K562 (cell line): Measurements from ENCODE around the gene SLC30A9. TPM values are rescaled to one million over a fixed set of nuclear protein-coding genes. Genes with fewer than 3 reads are reported as not detected.

Experiments
- ARID1B ChIP-seq: fragments of 450-650 bp; IDR thresholded peaks from 2 replicates; pipeline ENCODE4 v1.6.1; 2016; ENCODE audit warnings: antibody characterized with exemption, mild to moderate bottlenecking, inconsistent platforms
- C11orf30 ChIP-seq: fragments of 450-650 bp; IDR thresholded peaks from 2 replicates; pipeline ENCODE4 v1.6.1; 2016; ENCODE audit warnings: low read depth, mild to moderate bottlenecking
- FOXA3 ChIP-seq, 2 experiments: fragments of 450-650 bp in 1 of 2; sonication (generic) in 1 of 2; formaldehyde crosslinking; IDR thresholded peaks in 1 of 2; conservative IDR thresholded peaks in 1 of 2; 2 replicates each; pipeline versions ENCODE4 v1.4.0 to v1.8.0; 2020 to 2022; ENCODE audit warnings: mild to moderate bottlenecking in 2 of 2, missing genetic modification reagents in 1 of 2
- GABPB1 ChIP-seq: sonication (generic); formaldehyde crosslinking; IDR thresholded peaks from 2 replicates; pipeline ENCODE4 v1.8.0; 2022; ENCODE audit warnings: mild to moderate bottlenecking, missing genetic modification reagents
- HCFC1 ChIP-seq: IDR thresholded peaks from 2 replicates; pipeline ENCODE4 v1.6.1; 2012; ENCODE audit warnings: low read depth, low read length, improper control_type of control experiment
- KDM1A ChIP-seq, 2 experiments: fragments of 450-650 bp; IDR thresholded peaks; 2 replicates each; pipeline ENCODE4 v1.6.1; 2016; ENCODE audit warnings: mild to moderate bottlenecking in 2 of 2
- NR2C1 ChIP-seq, 2 experiments: fragments of 450-650 bp; IDR thresholded peaks; 2 replicates each; pipeline ENCODE4 v1.6.1; 2017; ENCODE audit warnings: mild to moderate bottlenecking in 2 of 2, antibody characterized with exemption in 1 of 2, inconsistent platforms in 1 of 2, missing compliant biosample characterization in 1 of 2, missing genetic modification characterization in 1 of 2
- NR2C2 ChIP-seq, 2 experiments: fragments of 200-800 bp in 1 of 2; sonication (Bioruptor generic) in 1 of 2; sonication (generic) in 1 of 2; formaldehyde crosslinking in 1 of 2; IDR thresholded peaks; 2 replicates each; pipeline versions ENCODE4 v1.6.1 to v1.8.0; 2016 to 2022; ENCODE audit warnings: mild to moderate bottlenecking in 1 of 2, missing compliant biosample characterization in 1 of 2, missing genetic modification characterization in 1 of 2, missing genetic modification reagents in 1 of 2
- PHB ChIP-seq: fragments of 250-450 bp; sonication (Bioruptor Pico); IDR thresholded peaks from 2 replicates; pipeline ENCODE4 v1.5.0; 2021
- PURB ChIP-seq: sonication (generic); formaldehyde crosslinking; IDR thresholded peaks from 2 replicates; pipeline ENCODE4 v1.9.0; 2021; ENCODE audit warnings: low read depth, mild to moderate bottlenecking, missing genetic modification reagents
- RB1 ChIP-seq: fragments of 450-650 bp; IDR thresholded peaks from 2 replicates; pipeline ENCODE4 v1.6.1; 2017; ENCODE audit warnings: low read depth, mild to moderate bottlenecking
- SIN3B ChIP-seq: fragments of 450-650 bp; IDR thresholded peaks from 2 replicates; pipeline ENCODE4 v1.6.1; 2017; ENCODE audit warnings: low read depth, mild to moderate bottlenecking, moderate library complexity
- SMAD1 ChIP-seq: fragments of 150-350 bp; IDR thresholded peaks from 2 replicates; pipeline ENCODE4 v1.6.1; 2014; ENCODE audit warnings: low read length, low read depth; ENCODE audit not compliant: partially characterized antibody
- SRF ChIP-seq, 2 experiments: fragments of 250-450, 450-650 bp in 1 of 2; sonication (Bioruptor Pico) in 1 of 2; sonication (generic) in 1 of 2; formaldehyde crosslinking; IDR thresholded peaks; 2 replicates each; pipeline versions ENCODE4 v1.5.0 to v1.5.1; 2020 to 2022; ENCODE audit warnings: mild to moderate bottlenecking in 1 of 2, missing genetic modification reagents in 1 of 2
- TBL1XR1 ChIP-seq, 2 experiments: IDR thresholded peaks; 2 replicates each; pipeline ENCODE4 v1.6.1; 2012; ENCODE audit warnings: improper control_type of control experiment in 2 of 2, low read length in 2 of 2, mild to moderate bottlenecking in 1 of 2
- ZBTB17 ChIP-seq: fragments of 450-650 bp; formaldehyde crosslinking; IDR thresholded peaks from 2 replicates; pipeline ENCODE4 v1.4.0; 2020; ENCODE audit warnings: mild to moderate bottlenecking
- ZKSCAN1 ChIP-seq: fragments of 150-350 bp; IDR thresholded peaks from 2 replicates; pipeline ENCODE4 v1.6.1; 2016; ENCODE audit warnings: low read depth, low read length
- ZNF23 ChIP-seq: fragments of 250-450 bp; sonication (Bioruptor Pico); IDR thresholded peaks from 2 replicates; pipeline ENCODE4 v1.4.0; 2020; ENCODE audit warnings: mild to moderate bottlenecking
- ZNF830 ChIP-seq: fragments of 250-450 bp; sonication (Bioruptor Pico); IDR thresholded peaks from 2 replicates; pipeline ENCODE4 v1.5.0; 2021; ENCODE audit warnings: mild to moderate bottlenecking
- polyA plus RNA-seq, 8 experiments: library from polyadenylated mRNA; depleted of rRNA in 4 of 8; stranded (reverse) in 5 of 8; unstranded in 3 of 8; fragments of >200 nt; fragmentation: Nextera tagmentation in 2 of 8; fragmentation: Illumina TruSeq in 1 of 8; extraction: Ambion mirVana in 2 of 8; extraction: Trizol in 1 of 8; gene quantifications; 2 replicates each; pipeline versions ENCODE4 v1.2.1 to v1.2.3, GENCODE V29; 2011 to 2014; ENCODE audit warnings: inconsistent platforms in 1 of 8, missing spikeins in 1 of 8
- total RNA-seq, 7 experiments: library from RNA; depleted of rRNA in 6 of 7; stranded (reverse); fragments of >200 nt in 6 of 7; fragmentation: Illumina TruSeq in 2 of 7; extraction: Trizol in 2 of 7; gene quantifications; 2 replicates each; pipeline versions ENCODE4 v1.2.1 to v1.2.3, GENCODE V29; 2011 to 2021; ENCODE audit warnings: low replicate concordance in 1 of 7
- TF ChIP-seq, protein P1 (sequence below): fragments of 450-650 bp; IDR thresholded peaks from 2 replicates; pipeline ENCODE4 v1.6.1; 2018; ENCODE audit warnings: mild to moderate bottlenecking, low read depth; ENCODE audit not compliant: partially characterized antibody
- TF ChIP-seq, protein P2 (sequence below): sonication (generic); formaldehyde crosslinking; IDR thresholded peaks from 2 replicates; pipeline ENCODE4 v1.8.0; 2022; ENCODE audit warnings: missing genetic modification reagents, mild to moderate bottlenecking, moderate library complexity, borderline replicate concordance
- TF ChIP-seq, protein P3 (sequence below), 2 experiments: fragments of 450-650 bp in 1 of 2; sonication (generic) in 1 of 2; formaldehyde crosslinking; conservative IDR thresholded peaks; 2 replicates each; pipeline versions ENCODE4 v1.4.0 to v1.8.1; 2020 to 2022; ENCODE audit warnings: mild to moderate bottlenecking in 1 of 2, missing genetic modification reagents in 1 of 2
- TF ChIP-seq, protein P4 (sequence below): sonication (generic); formaldehyde crosslinking; IDR thresholded peaks from 2 replicates; pipeline ENCODE4 v1.8.1; 2023; ENCODE audit warnings: mild to moderate bottlenecking, missing genetic modification reagents

Gene SLC30A9
- total and polyA plus RNA-seq, 9 of the 15 experiments (the other 6 are each of a cell fraction or from before 2014, with no cell fraction given) = 14.7 to 73.5 (median 51.6) TPM

DNA sequence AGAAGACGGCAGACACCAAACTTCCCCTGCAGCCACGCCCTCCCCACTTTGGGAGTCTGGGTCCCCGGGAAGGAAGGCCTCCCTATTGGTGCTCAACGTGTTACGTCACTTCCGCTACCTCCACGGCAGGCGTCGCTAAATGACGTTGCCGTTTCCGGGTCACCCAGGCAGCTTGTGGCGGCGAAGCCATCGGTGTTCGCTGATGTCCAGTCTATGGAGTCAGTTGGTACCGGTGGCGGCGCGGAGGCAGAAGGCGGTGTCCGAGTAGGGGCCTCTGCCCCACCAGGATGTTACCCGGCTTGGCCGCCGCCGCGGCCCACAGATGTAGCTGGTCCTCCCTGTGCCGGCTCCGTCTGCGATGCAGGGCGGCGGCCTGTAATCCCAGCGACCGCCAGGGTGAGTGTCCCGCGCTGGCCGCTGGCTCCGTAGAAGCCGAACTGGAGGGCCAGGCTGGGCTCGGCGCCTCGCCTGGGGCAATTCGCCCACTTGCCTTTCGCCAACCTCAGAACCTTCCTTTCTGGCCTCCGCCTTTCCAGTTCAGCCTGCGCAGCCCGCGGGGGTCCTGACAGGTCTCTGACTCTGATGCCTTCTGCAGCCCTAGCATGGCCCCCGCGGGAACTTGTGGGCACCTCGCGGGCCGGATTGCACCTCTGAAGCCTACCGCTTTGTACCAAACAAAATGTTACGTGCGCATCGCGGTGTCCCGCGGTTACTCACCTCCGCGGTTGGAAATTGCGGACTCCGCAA lies at the start of gene SLC30A9 (continued):
- TF ChIP-seq SRF (CRISPR knock-in tag; IDR thresholded peaks at IDR 0.05) (0 out of 4 replicates have a peak, but pooled peaks of 1 of the 2 experiments have one; percentile 25), ZBTB17 (CRISPR knock-in tag) (peak; percentile 65; the same call in 1 of the 2 replicates), PURB (CRISPR knock-in tag) (no peak), NR2C2 (CRISPR knock-in tag; IDR thresholded peaks at IDR 0.05) (peak; percentile 77), NR2C2 (tag; IDR thresholded peaks at IDR 0.05) (peak; percentile 97), ARID1B (no peak), FOXA3 (CRISPR knock-in tag; conservative IDR thresholded peaks at IDR 0.05 in 1 of 2, IDR thresholded peaks at IDR 0.05 in 1 of 2) (no peak), RB1 (peak; percentile 76; the same call in 1 of the 2 replicates), GABPB1 (CRISPR knock-in tag) (peak; percentile 93), ZNF23 (CRISPR knock-in tag) (no peak), SMAD1 (no peak), HCFC1 (peak; percentile 67), ZKSCAN1 (peak; percentile 15; the same call in 1 of the 2 replicates), ZNF830 (CRISPR knock-in tag) (no peak), TBL1XR1 (IDR thresholded peaks at IDR 0.05; ENCODE audit: low read length in 2 of 2) (peak in 1 of 2 experiments; percentile 64; a peak in 2 of 4 replicates), SIN3B (peak; percentile 88), KDM1A (IDR thresholded peaks at IDR 0.05) (no peak), NR2C1 (IDR thresholded peaks at IDR 0.05) (peak; percentile 95), NR2C1 (tag; IDR thresholded peaks at IDR 0.05) (peak; percentile 95), PHB (CRISPR knock-in tag) (no peak), C11orf30 (peak; percentile 95)
- TF ChIP-seq, protein P1, sequence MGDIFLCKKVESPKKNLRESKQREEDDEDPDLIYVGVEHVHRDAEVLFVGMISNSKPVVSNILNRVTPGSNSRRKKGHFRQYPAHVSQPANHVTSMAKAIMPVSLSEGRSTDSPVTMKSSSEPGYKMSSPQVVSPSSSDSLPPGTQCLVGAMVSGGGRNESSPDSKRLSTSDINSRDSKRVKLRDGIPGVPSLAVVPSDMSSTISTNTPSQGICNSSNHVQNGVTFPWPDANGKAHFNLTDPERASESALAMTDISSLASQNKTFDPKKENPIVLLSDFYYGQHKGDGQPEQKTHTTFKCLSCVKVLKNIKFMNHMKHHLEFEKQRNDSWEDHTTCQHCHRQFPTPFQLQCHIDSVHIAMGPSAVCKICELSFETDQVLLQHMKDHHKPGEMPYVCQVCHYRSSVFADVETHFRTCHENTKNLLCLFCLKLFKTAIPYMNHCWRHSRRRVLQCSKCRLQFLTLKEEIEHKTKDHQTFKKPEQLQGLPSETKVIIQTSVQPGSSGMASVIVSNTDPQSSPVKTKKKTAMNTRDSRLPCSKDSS = no peak
- TF ChIP-seq, protein P2, sequence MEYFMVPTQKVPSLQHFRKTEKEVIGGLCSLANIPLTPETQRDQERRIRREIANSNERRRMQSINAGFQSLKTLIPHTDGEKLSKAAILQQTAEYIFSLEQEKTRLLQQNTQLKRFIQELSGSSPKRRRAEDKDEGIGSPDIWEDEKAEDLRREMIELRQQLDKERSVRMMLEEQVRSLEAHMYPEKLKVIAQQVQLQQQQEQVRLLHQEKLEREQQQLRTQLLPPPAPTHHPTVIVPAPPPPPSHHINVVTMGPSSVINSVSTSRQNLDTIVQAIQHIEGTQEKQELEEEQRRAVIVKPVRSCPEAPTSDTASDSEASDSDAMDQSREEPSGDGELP (CRISPR knock-in tag) = peak; percentile 76; the same call in 1 of the 2 replicates
- TF ChIP-seq, protein P3, sequence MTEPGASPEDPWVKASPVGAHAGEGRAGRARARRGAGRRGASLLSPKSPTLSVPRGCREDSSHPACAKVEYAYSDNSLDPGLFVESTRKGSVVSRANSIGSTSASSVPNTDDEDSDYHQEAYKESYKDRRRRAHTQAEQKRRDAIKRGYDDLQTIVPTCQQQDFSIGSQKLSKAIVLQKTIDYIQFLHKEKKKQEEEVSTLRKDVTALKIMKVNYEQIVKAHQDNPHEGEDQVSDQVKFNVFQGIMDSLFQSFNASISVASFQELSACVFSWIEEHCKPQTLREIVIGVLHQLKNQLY (CRISPR knock-in tag; conservative IDR thresholded peaks at IDR 0.05) = no peak
- TF ChIP-seq, protein P4, sequence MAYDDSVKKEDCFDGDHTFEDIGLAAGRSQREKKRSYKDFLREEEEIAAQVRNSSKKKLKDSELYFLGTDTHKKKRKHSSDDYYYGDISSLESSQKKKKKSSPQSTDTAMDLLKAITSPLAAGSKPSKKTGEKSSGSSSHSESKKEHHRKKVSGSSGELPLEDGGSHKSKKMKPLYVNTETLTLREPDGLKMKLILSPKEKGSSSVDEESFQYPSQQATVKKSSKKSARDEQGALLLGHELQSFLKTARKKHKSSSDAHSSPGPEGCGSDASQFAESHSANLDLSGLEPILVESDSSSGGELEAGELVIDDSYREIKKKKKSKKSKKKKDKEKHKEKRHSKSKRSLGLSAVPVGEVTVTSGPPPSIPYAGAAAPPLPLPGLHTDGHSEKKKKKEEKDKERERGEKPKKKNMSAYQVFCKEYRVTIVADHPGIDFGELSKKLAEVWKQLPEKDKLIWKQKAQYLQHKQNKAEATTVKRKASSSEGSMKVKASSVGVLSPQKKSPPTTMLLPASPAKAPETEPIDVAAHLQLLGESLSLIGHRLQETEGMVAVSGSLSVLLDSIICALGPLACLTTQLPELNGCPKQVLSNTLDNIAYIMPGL (CRISPR knock-in tag) = peak; percentile 60; the same call in 1 of the 2 replicates
